ENCODE data around the gene MUSK. TPM values are rescaled to one million over a fixed set of nuclear protein-coding genes. Genes with fewer than 3 reads are reported as not detected.

MUSK gene
- total RNA-seq, 4 donors from 2014 or later = 2.2 to 5.6 (median 2.7) TPM; not detected in 1

GRCh38 chr9:110669433-110669832, 842 bp downstream of the MUSK start:
- Histone ChIP-seq H3K9me3 (no peaks in the 10 kb centered on the region), H3K4me1 (peaks cover 0 to 9% (median 0%) of the 10 kb centered on the region in 4 donors), H3K36me3 (no peaks in the 10 kb centered on the region), H3K27ac (peak overlapping the region; percentile 44 to 66 (median 52)), H3K4me3 (peak overlapping the region in 2 of 4 donors; percentile 4 to 12), H3K27me3 (no peaks in the 10 kb centered on the region)
- in situ Hi-C loops (cut with MboI; ENCODE audit: low pct_ligation_motif_present in 1 of 4, low pct_unique_long_range_greater_than_20kb in 1 of 4, low sequenced_read_pairs in 3 of 4) (no loop called here), intact Hi-C loops (cut with DNase I; ENCODE audit: low total_unique reads) (no loop called here)
- WGBS, 2 donors (ENCODE audit: low coverage in 1 of 2) = 62 to 64% methylated on average over 5 of the region's 5 CpGs
- no peak for TF ChIP-seq POLR2AphosphoS5 (IDR thresholded peaks at IDR 0.05)
- TF ChIP-seq CTCF (IDR thresholded peaks at IDR 0.05) = no peak
- TF ChIP-seq POLR2A (IDR thresholded peaks at IDR 0.05) = no peak
- TF ChIP-seq EP300 (IDR thresholded peaks at IDR 0.05; ENCODE audit: low read depth) = no peak
- no peak for DNase-seq

- TF ChIP-seq EP300 (IDR thresholded peaks at IDR 0.05; ENCODE audit: low read depth) (no peak), POLR2A (IDR thresholded peaks at IDR 0.05) (no peak), POLR2AphosphoS5 (IDR thresholded peaks at IDR 0.05) (no peak), CTCF (IDR thresholded peaks at IDR 0.05) (no peak)
- intact Hi-C loops (cut with DNase I; ENCODE audit: low total_unique reads) = no loop called here
- H3K36me3 ChIP-seq = no peaks in the 10 kb centered on the region
- H3K27me3 ChIP-seq = no peaks in the 10 kb centered on the region
- WGBS, 2 donors (ENCODE audit: low coverage in 1 of 2) = 91 to 94% methylated on average over 4 of the region's 4 CpGs
- no peak for DNase-seq
- no peak overlapping the region for H3K4me3 ChIP-seq
- H3K27ac ChIP-seq = peak overlapping the region in 1 of 4 donors; percentile 17
- H3K9me3 ChIP-seq = no peaks in the 10 kb centered on the region
- peaks cover 0 to 9% (median 0%) of the 10 kb centered on the region in 4 donors for H3K4me1 ChIP-seq
- in situ Hi-C loops (cut with MboI; ENCODE audit: low pct_ligation_motif_present in 1 of 4, low pct_unique_long_range_greater_than_20kb in 1 of 4, low sequenced_read_pairs in 3 of 4) = no loop called here
These were observed 3.3 kb downstream of the MUSK start for GRCh38 chr9:110671849-110672248.

- in situ Hi-C loops (cut with MboI; ENCODE audit: low pct_ligation_motif_present in 1 of 4, low pct_unique_long_range_greater_than_20kb in 1 of 4, low sequenced_read_pairs in 3 of 4) (no loop called here), intact Hi-C loops (cut with DNase I; ENCODE audit: low total_unique reads) (no loop called here)
- no peak overlapping the region for H3K4me3 ChIP-seq
- H3K27ac ChIP-seq = peak overlapping the region in 1 of 4 donors; percentile 17
- no peaks in the 10 kb centered on the region for H3K27me3 ChIP-seq
- H3K9me3 ChIP-seq = no peaks in the 10 kb centered on the region
- TF ChIP-seq CTCF (IDR thresholded peaks at IDR 0.05) (no peak), POLR2AphosphoS5 (IDR thresholded peaks at IDR 0.05) (no peak), POLR2A (IDR thresholded peaks at IDR 0.05) (no peak)
- DNase-seq = no peak
- H3K36me3 ChIP-seq = no peaks in the 10 kb centered on the region
- WGBS, 2 donors (ENCODE audit: low coverage in 1 of 2) = 51 to 52% methylated on average over 3 of the region's 3 CpGs
- peaks cover 0 to 9% (median 0%) of the 10 kb centered on the region in 4 donors for H3K4me1 ChIP-seq
These were observed 4.4 kb downstream of the MUSK start for GRCh38 chr9:110672873-110673510.

- H3K27me3 ChIP-seq = no peaks in the 10 kb centered on the region
- no peaks in the 10 kb centered on the region for H3K9me3 ChIP-seq
- DNase-seq = no peak
- intact Hi-C loops (cut with DNase I; ENCODE audit: low total_unique reads) (no loop called here), in situ Hi-C loops (cut with MboI; ENCODE audit: low pct_ligation_motif_present in 1 of 4, low pct_unique_long_range_greater_than_20kb in 1 of 4, low sequenced_read_pairs in 3 of 4) (no loop called here)
- no peaks in the 10 kb centered on the region for H3K36me3 ChIP-seq
- H3K4me3 ChIP-seq = no peak overlapping the region
- H3K4me1 ChIP-seq = no peaks in the 10 kb centered on the region
- 50 to 85% methylated on average over 1 to 4 of the region's 4 CpGs for WGBS, 2 donors (ENCODE audit: low coverage in 1 of 2)
- no peak overlapping the region for H3K27ac ChIP-seq
- TF ChIP-seq CTCF (IDR thresholded peaks at IDR 0.05) (no peak), EP300 (IDR thresholded peaks at IDR 0.05; ENCODE audit: low read depth) (no peak), POLR2A (IDR thresholded peaks at IDR 0.05) (no peak), POLR2AphosphoS5 (IDR thresholded peaks at IDR 0.05) (no peak)
These were observed 18.9 kb downstream of the MUSK start for GRCh38 chr9:110687497-110687896.

Measured in transverse colon (tissue), 4 donors.